NCI-H510A (cell line): Measurements from ENCODE around the gene MICAL2.

Source experiments
- DNase-seq: peaks from one replicate; lab custom pipeline; 2025; lab: John Stamatoyannopoulos, UW

MICAL2 gene

GRCh38 chr11:12229450-12230229, 119.2 kb downstream of the MICAL2 start:
- no peak for DNase-seq

DNA sequence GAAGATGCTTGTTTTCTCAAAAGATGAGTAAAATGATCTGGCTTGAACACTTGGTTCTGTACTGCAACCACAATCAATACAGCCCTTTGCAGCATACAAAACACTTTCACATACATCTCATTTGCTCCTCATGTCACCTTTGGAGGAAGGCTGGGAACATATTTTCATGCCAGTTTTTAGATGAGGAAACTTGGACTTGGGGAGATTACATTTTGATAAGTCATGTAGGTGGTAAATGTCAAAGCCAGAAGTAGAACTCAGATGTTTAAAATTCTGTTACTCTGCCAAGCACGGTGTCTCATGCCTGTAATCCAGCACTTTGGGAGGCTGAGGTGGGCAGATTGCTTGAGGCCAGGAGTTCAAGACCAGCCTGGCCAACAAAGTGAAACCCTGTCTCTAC, 121.8 kb downstream of the MICAL2 start:
- DNase-seq = no peak

DNA sequence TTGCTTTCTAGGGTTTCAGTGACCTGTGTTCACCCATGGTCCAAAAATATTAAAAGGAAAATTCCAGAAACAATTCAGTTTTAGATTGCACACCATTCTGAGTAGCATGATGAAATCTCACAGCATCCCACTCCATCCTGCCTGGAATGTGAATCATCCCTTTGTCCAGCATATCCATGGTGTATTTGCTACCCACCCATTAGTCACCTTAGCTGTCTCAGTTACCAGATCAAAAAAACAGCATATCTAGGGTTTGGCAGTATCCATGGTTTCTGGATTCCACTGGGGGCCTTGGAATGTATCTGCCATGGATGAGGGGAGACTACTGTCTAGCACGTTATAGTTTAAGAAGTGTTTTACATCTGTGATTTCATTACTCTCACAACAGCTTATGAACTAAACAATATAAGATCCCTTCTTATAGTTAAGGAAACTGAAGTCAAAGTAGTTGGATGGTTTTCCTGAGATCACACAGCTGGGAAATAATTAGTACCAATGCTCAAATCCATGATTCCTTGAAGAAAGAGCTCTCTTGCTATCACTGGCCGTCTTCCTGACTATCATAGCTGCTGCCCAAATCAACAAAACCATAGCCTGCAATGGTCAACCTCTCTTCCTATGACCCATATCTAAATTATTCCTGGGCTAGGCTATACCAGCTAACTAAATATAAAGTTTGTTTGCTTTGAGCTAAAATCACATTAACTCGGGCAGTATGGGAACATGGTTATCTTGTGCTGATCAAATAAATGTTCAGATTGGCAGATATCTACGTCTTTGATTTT, 122.6 kb downstream of the MICAL2 start:
- DNase-seq = no peak

- DNase-seq = no peak
These were observed 123.2 kb downstream of the MICAL2 start for GRCh38 chr11:12233602-12233925.

DNA sequence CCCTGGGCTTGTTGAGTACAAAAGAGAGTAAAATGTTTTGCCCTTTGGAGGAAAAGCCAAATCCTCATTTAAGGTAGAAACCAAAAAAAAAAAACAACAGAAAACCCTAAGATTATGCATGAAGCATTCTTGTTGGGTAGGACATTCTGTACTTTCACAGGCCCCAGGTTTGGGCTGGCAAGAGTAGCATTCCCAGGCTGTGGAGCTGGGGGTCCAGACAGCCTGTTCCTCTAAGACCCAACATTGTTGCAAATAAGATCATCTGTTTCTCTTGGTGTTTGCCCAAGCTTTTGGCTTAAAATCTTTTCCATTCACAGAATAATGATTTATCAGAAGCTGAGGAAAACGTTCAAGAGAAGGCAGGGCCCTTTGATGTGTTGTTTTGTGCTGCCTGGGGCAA, 123.8 kb downstream of the MICAL2 start:
- no peak for DNase-seq

DNA sequence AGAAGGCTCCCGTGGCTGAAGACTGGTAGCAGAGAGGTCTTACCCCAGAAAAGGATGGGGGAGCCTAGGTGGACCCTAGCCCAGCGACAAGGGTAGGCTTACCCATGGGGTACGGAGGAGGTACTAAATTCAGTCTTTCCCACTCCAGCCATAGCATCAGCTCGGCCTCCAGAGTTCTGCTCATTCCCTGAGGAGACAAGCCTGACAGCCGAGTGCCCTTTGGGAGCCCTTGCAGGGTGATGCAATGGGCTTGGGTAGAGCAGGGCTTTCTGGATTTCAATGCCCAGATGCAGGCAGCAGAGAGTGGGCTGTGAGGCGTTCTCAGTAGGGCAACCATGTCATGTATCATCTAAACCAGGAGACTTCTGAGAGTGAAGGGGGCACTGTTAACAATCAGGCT, 124.7 kb downstream of the MICAL2 start:
- DNase-seq = no peak

- no peak for DNase-seq
These were observed 125.2 kb downstream of the MICAL2 start for GRCh38 chr11:12235553-12235946.

- no peak for DNase-seq
These were observed 125.8 kb downstream of the MICAL2 start for GRCh38 chr11:12235947-12236743.

DNA sequence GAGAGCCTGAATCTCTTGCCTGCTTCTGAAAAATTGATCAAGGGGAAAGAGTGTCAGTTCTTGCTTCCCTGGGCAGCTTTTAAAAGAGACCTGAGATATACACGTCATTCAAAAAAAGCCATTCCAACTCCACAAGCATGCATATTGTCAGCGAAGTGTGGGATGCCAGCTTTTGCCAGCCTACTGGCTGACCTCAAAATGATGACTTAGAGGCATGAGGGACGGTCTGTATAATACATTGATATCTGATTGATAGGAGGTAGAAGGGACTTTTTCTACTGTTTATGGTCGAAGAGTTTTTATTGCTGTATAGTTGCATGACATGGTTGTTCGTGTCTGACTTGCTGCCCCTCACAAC, 126.3 kb downstream of the MICAL2 start:
- no peak for DNase-seq

DNA sequence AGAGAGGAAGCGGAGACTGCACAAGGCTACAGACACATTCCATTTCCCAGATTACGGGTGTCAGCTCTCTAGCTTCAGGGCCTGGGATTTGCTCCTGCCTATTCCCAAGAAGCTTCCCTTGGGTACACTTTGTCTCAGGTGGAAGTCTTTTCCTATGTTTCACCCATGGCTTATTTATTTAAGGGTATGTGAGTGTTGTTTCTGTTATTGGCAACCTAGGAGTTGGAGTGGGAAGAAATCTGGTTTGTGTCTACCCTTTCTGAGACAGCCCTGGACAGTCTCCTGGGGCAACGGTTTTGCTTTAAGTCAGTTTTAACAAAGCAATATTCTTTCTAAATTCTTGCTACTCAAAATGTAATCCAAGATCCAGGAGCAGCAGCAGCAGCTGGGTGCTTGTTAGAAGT, 127.0 kb downstream of the MICAL2 start:
- DNase-seq = no peak

DNA sequence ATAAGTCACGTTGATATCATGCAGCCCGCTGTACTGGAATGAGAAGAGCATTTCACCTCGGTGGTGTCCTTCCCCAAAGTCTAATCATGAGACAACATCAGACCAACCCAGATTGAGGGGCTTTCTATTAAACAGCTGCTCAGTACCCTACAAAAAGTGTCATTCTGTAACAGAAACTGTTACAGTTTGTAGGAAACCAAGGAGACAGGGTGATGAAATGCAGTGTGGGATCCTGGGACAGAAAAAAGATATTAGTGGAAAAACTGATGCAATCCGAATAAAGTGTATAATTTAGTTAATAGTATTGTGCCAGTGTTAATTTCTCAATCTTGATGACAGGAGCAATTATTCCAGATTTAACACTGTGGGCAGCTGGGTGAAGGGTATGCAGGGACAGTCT, 128.0 kb downstream of the MICAL2 start:
- DNase-seq = no peak

- no peak for DNase-seq
These were observed 129.0 kb downstream of the MICAL2 start for GRCh38 chr11:12239396-12239795.

- DNase-seq = no peak
These were observed 129.5 kb downstream of the MICAL2 start for GRCh38 chr11:12239804-12240371.

DNA sequence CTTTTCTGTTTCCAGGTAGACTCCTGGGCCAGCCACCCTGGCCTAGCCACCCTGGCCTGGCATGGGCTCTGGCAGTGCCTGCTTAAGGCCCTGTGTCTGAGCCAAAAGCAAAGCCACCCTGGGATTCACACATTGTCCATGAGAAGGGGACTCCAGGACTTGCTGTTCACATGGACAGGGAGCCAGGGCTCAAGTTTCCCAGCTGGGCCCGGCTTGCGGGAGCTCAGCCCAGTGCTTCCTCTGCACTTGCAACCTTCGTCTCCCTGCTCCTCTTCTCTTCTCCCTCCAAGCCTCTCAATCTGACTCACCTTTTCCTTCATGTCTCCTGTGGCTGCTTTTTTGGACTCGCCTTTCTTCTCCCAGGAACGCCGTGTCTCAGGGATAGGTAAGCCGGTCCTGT, 130.3 kb downstream of the MICAL2 start:
- DNase-seq = no peak

GRCh38 chr11:12241401-12241800, 131.0 kb downstream of the MICAL2 start:
- DNase-seq = no peak

DNA sequence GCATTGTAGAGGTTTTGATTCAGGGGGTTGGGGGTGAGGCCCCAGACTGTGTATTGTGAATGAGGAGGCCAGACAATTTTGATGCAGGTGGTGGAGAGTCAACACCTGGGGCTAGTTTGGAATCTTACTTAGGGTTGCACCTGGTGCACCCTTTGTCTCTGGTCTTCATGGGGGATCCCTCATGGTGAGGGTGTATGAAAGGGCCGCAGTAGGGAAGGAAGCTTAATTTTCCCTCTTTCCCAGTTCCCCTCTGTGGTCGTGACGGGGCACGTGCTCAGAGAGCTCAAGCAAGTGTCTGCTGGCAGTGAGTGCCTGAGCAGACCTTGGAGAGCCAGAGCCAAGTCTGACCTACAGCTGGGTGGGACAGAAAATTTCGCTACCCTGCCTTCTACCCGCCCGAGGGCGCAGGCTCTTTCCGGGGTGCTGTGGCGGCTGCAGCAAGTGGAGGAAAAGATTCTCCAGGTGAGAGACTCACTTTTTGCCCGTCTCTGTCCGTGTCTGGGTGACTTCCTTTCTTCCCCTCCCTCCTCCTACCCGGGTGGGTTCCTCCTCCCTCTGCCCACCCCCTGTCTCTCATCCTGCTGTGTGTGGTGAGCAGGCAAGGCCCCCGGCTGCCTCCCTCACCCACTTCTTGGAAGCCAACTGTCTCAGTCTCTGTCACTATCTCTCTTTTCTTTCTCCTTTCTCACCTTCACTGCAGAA, 131.7 kb downstream of the MICAL2 start:
- no peak for DNase-seq

GRCh38 chr11:12242966-12243365, 132.6 kb downstream of the MICAL2 start:
- DNase-seq = no peak

- DNase-seq = peak; percentile 56
These were observed 133.1 kb downstream of the MICAL2 start for GRCh38 chr11:12243486-12243885.

GRCh38 chr11:12243911-12244550, 133.6 kb downstream of the MICAL2 start:
- no peak for DNase-seq

- no peak for DNase-seq
These were observed 134.7 kb downstream of the MICAL2 start for GRCh38 chr11:12245091-12245490.

GRCh38 chr11:12245549-12246016, 135.2 kb downstream of the MICAL2 start:
- DNase-seq = no peak
